GM19025 (cell line): ENCODE results near the gene NIM1K.
"Not testable (repeated sequence)": the region's sequence is repeated elsewhere in the genome, so short reads cannot be mapped to it uniquely, and the experiment has no call there.

Experiments used
- ATAC-seq: cut with Tn5 transposase; IDR thresholded peaks from one replicate; pipeline ENCODE4 v1.9.1; 2021; ENCODE audit warnings: mild to moderate bottlenecking, low read depth, moderate library complexity; ENCODE audit not compliant: unreplicated experiment

Gene NIM1K

DNA sequence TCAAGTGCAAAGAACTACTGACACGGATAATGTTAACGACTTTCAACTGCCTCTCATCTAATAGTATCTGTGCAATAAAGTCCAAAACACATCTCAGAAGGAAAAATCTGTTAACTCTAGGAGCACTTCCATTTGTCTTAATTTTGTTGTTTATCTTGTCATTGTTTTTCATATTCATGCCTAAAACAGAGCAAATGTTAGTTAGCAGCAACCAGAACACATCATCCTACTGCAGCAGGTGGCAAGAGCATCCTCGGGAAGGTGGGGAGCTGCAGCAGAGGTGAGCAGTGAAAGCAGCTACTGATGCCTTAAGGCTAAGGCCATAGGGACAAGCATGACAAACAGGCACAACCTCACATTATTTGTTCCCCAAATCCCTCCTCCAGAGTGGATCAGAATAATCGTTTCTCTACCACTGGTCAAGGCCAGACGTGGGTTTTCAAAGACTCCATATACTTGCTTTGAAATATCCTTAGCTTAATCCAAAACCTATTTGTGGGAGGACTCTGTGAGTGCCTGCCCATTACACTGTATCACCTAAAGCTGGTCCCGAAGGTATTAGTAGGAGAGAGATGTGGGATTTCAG lies 120.1 kb downstream of the NIM1K start:
- no peak for ATAC-seq

- ATAC-seq: no peak
Measured at GRCh38 chr5:43312699-43313034, 120.6 kb downstream of the NIM1K start.

- peak; percentile 88 for ATAC-seq
Measured at GRCh38 chr5:43313035-43313853, 121.2 kb downstream of the NIM1K start, which contains the start of gene HMGCS1. HMGCS1 (minus strand) TSS chr5:43313412; CDS start chr5:43298965, 14,447 bp downstream.

DNA sequence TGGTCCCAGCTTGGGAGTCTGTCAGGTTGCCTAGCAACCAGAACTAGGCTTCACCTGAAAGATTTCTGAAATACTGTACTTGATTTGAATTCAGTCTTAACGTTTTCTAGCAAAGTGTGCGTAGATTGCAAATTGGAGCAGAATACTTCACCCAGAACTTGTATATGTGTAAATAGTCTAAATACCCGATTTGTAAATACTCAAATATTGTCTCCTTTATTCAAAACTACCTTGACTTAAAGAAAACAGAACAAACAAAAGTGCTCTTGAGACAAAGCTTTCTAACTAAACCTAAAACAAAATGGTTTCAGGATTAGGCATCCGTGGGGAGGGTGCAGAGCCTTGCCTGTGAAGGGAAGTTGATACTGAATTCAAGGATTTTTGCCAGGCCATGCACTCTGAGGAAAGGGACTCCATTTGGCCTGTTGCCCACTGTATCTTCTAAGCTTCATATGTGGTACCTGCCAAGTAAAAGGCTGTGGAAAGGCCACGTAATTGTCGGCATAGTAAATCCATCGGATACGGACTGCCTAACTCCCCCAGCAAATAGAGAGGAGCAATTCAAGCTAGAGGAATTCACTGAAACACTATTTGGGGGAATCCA lies 121.9 kb downstream of the NIM1K start:
- ATAC-seq: no peak

DNA sequence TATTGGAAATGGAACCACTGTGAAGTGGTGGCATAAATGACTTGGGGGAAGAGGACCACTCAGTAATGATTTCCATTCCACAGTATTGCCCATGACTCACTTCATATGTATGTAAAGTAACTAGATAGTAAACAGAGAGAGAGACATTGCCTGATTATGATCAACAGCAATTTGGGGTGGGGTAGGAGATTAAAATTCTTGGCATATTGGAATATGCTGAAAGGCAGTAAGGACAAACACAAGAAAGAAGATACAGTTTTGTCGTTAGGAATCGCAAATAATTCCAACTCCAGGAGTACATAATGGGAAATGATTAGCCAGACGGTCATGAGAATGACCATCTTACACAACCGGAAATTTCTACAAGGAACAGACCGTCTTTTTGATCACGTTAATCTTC lies 122.7 kb downstream of the NIM1K start:
- ATAC-seq: no peak

GRCh38 chr5:43315263-43315662 lies 123.2 kb downstream of the NIM1K start:
- no peak for ATAC-seq

- ATAC-seq: no peak
Measured at GRCh38 chr5:43315682-43316081, 123.7 kb downstream of the NIM1K start.

GRCh38 chr5:43316421-43316820 lies 124.4 kb downstream of the NIM1K start:
- ATAC-seq: no peak

DNA sequence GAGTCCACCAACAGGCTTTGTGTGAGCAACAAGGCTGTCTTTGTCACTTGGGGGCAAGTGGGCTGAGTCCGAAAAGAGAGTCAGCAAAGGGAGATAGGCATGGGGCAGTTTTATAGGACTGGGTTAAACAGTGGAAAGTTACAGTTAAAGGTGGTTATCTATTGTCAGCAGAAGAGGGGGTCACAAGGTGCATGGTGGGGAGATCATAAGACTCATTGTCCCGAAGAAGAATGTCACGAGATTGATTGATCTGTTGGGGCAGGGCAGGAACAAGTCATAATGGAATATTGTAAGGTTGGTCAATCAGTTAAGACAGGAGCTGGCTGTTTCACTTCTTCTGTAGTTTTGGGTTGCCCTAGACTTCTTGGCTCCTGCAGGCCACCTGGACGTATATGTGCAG lies 128.8 kb downstream of the NIM1K start:
- no peak for ATAC-seq

DNA sequence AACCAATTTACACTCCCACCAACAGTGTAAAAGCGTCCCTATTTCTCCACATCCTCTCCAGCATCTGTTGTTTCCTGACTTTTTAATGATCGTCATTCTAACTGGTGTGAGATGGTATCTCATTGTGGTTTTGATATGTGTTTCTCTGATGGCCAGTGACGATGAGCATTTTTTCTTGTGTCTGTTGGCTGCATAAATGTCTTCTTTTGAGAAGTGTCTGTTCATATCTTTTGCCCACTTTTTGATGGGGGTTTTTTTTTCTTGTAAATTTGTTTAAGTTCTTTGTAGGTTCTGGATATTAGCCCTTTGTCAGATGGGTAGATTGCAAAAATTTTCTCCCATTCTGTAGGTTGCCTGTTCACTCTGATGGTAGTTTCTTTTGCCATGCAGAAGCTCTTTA lies 131.5 kb downstream of the NIM1K start:
- ATAC-seq: not testable (repeated sequence)

DNA sequence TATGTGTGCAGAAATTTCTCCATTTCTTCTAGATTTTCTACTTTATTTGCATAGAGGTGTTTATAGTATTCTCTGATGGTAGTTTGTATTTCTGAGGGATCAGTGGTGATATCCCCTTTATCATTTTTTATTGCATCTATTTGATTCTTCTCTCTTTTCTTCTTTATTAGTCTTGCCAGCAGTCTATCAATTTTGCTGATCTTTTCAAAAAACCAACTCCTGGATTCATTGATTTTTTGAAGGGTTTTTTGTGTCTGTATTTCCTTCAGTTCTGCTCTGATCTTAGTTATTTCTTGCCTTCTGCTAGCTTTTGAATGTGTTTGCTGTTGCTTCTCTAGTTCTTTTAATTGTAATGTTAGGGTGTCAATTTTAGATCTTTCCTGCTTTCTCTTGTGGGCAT lies 133.6 kb downstream of the NIM1K start:
- ATAC-seq: not testable (repeated sequence)
